ENCODE results near the gene APOBEC3B. TPM values are rescaled to one million over a fixed set of nuclear protein-coding genes. Genes with fewer than 3 reads are reported as not detected.
"Not testable (repeated sequence)": the region's sequence is repeated elsewhere in the genome, so short reads cannot be mapped to it uniquely, and the experiment has no call there.

APOBEC3B gene
- 19.6 and 20.9 TPM in 2 replicates for total RNA-seq (2014; rRNA removed; shearing (Covaris generic))

- peak; percentile 96 for DNase-seq (ENCODE audit: low read depth)
Observed at GRCh38 chr22:38981992-38982927, at the start of gene APOBEC3B. Gene APOBEC3B, plus strand, starts transcription at chr22:38982347. Its CDS starts 107 bp downstream, at chr22:38982454.

- no peak for DNase-seq (ENCODE audit: low read depth)
Observed at GRCh38 chr22:38935023-38935422, 47.1 kb upstream of the APOBEC3B start.

- DNase-seq (ENCODE audit: low read depth) = no peak
Observed at GRCh38 chr22:38935616-38936015, 46.5 kb upstream of the APOBEC3B start.

GRCh38 chr22:38936562-38936961 is 45.6 kb upstream of the APOBEC3B start:
- DNase-seq (ENCODE audit: low read depth) = no peak

- DNase-seq (ENCODE audit: low read depth) = no peak
Observed at GRCh38 chr22:38937036-38937435, 45.1 kb upstream of the APOBEC3B start.

- DNase-seq (ENCODE audit: low read depth) = no peak
Observed at GRCh38 chr22:38937541-38937940, 44.6 kb upstream of the APOBEC3B start.

GRCh38 chr22:38938221-38938620 is 43.9 kb upstream of the APOBEC3B start:
- no peak for DNase-seq (ENCODE audit: low read depth)

GRCh38 chr22:38938925-38939324 is 43.2 kb upstream of the APOBEC3B start:
- no peak for DNase-seq (ENCODE audit: low read depth)

- DNase-seq (ENCODE audit: low read depth) = no peak
Observed at GRCh38 chr22:38940811-38941384, 41.2 kb upstream of the APOBEC3B start.

- DNase-seq (ENCODE audit: low read depth) = no peak
Observed at GRCh38 chr22:38941488-38941987, 40.6 kb upstream of the APOBEC3B start.

- no peak for DNase-seq (ENCODE audit: low read depth)
Observed at GRCh38 chr22:38942702-38943101, 39.4 kb upstream of the APOBEC3B start.

GRCh38 chr22:38943201-38943600 is 38.9 kb upstream of the APOBEC3B start:
- no peak for DNase-seq (ENCODE audit: low read depth)

GRCh38 chr22:38943882-38944281 is 38.3 kb upstream of the APOBEC3B start:
- no peak for DNase-seq (ENCODE audit: low read depth)

GRCh38 chr22:38944653-38945052 is 37.5 kb upstream of the APOBEC3B start:
- DNase-seq (ENCODE audit: low read depth) = no peak

GRCh38 chr22:38945706-38946338 is 36.3 kb upstream of the APOBEC3B start:
- DNase-seq (ENCODE audit: low read depth) = not testable (repeated sequence)

GRCh38 chr22:38946771-38947170 is 35.4 kb upstream of the APOBEC3B start:
- DNase-seq (ENCODE audit: low read depth) = no peak

- no peak for DNase-seq (ENCODE audit: low read depth)
Observed at GRCh38 chr22:38947321-38948140, 34.6 kb upstream of the APOBEC3B start.

GRCh38 chr22:38948181-38948940 is 33.8 kb upstream of the APOBEC3B start:
- DNase-seq (ENCODE audit: low read depth) = no peak

- no peak for DNase-seq (ENCODE audit: low read depth)
Observed at GRCh38 chr22:38949889-38950405, 32.2 kb upstream of the APOBEC3B start.

- no peak for DNase-seq (ENCODE audit: low read depth)
Observed at GRCh38 chr22:38950527-38951295, 31.4 kb upstream of the APOBEC3B start.

Data from RPMI7951 (cell line).